Activated T-helper 1 cell treated with anti-CD3 and anti-CD28 coated beads, Interleukin-2, amount 50 U/mL, for 16 hours (primary cell): ENCODE results near the gene NHLRC3.
A peak's percentile ranks its signal among the peaks of the same experiment; 100 is the strongest.
"Not testable (repeated sequence)": the region's sequence is repeated elsewhere in the genome, so short reads cannot be mapped to it uniquely, and the experiment has no call there.

Experiments
- DNase-seq, 2 donors: peaks; one replicate each; pipeline ENCODE4 v3.0.0-alpha.2; 2020; ENCODE audit warnings: low read depth in 1 of 2, low spot score in 1 of 2

Gene NHLRC3

GRCh38 chr13:39037880-39038568 lies at the start of gene NHLRC3, which contains the start of gene PROSER1:
NHLRC3 (plus strand) TSS chr13:39038456; CDS start chr13:39038640, 184 bp downstream.
PROSER1 (minus strand) TSS chr13:39038089; CDS start chr13:39037242, 847 bp downstream.
- DNase-seq, result peak; percentile 51 to 56

- no peak for DNase-seq
These were observed 47.6 kb upstream of the NHLRC3 start, which contains the start of gene STOML3 for GRCh38 chr13:38990693-38991092. STOML3 (minus strand) TSS chr13:38990831; CDS start chr13:38990721, 110 bp downstream.

GRCh38 chr13:38993381-38993780 lies 44.9 kb upstream of the NHLRC3 start:
- no peak for DNase-seq

GRCh38 chr13:38998739-38999138 lies 39.5 kb upstream of the NHLRC3 start:
- no peak for DNase-seq

GRCh38 chr13:39006371-39007111 lies 31.7 kb upstream of the NHLRC3 start:
- not testable (repeated sequence) for DNase-seq

- no peak for DNase-seq
These were observed 25.6 kb upstream of the NHLRC3 start for GRCh38 chr13:39012608-39013007.

GRCh38 chr13:39013462-39013861 lies 24.8 kb upstream of the NHLRC3 start:
- DNase-seq, result no peak

GRCh38 chr13:39016087-39016486 lies 22.2 kb upstream of the NHLRC3 start:
- DNase-seq, result no peak

- no peak for DNase-seq
These were observed 21.5 kb upstream of the NHLRC3 start for GRCh38 chr13:39016787-39017186.

GRCh38 chr13:39020853-39021462 lies 17.3 kb upstream of the NHLRC3 start:
- no peak for DNase-seq

GRCh38 chr13:39023316-39023715 lies 14.9 kb upstream of the NHLRC3 start:
- DNase-seq, result no peak

GRCh38 chr13:39023761-39024160 lies 14.5 kb upstream of the NHLRC3 start:
- no peak for DNase-seq

- DNase-seq, result no peak
These were observed 12.8 kb upstream of the NHLRC3 start for GRCh38 chr13:39025433-39025839.

GRCh38 chr13:39032150-39032549 lies 6.1 kb upstream of the NHLRC3 start:
- DNase-seq, result no peak

- no peak for DNase-seq
These were observed 4.2 kb upstream of the NHLRC3 start for GRCh38 chr13:39034085-39034484.

- DNase-seq, result no peak
These were observed 3.1 kb upstream of the NHLRC3 start for GRCh38 chr13:39035204-39035603.

- DNase-seq, result no peak
These were observed 2.5 kb upstream of the NHLRC3 start for GRCh38 chr13:39035799-39036198.

GRCh38 chr13:39036212-39036611 lies 2.0 kb upstream of the NHLRC3 start:
- no peak for DNase-seq

- DNase-seq, result no peak
These were observed 811 bp upstream of the NHLRC3 start for GRCh38 chr13:39037410-39037879.

GRCh38 chr13:39038569-39039030 lies 344 bp downstream of the NHLRC3 start:
- DNase-seq, result peak; percentile 20 to 37

GRCh38 chr13:39039041-39039440 lies 785 bp downstream of the NHLRC3 start:
- DNase-seq, result no peak

- no peak for DNase-seq
These were observed 1.9 kb downstream of the NHLRC3 start for GRCh38 chr13:39040206-39040605.
